ENCODE results near the gene NR5A2. TPM values are rescaled to one million over a fixed set of nuclear protein-coding genes. Genes with fewer than 3 reads are reported as not detected.

NR5A2 gene
- total RNA-seq, 1 experiment from 2014 or later: 4.7 TPM

- H3K36me3 Mint-ChIP-seq (ENCODE audit: insufficient read depth in 1 of 3, low read depth in 3 of 3): peaks cover 0 to 15% (median 3%) of the 10 kb centered on the region in 3 experiments; a peak in 3 of 7 replicates
- Histone ChIP-seq H2BK15ac (ENCODE audit: low read depth, low read length) (no peak overlapping the region), H3K23me2 (ENCODE audit: insufficient read length, low read depth, low read length, poor library complexity, severe bottlenecking) (no peaks in the 10 kb centered on the region), H3K79me1 (ENCODE audit: insufficient read depth, low read depth, low read length, poor library complexity, severe bottlenecking) (no peaks in the 10 kb centered on the region), H3K23ac (ENCODE audit: insufficient read length, low read depth, low read length) (no peak overlapping the region), H4K8ac (replicated peaks; ENCODE audit: insufficient read length, low read depth, low read length) (no peak overlapping the region), H3K79me2 (ENCODE audit: insufficient read depth, low read length) (no peaks in the 10 kb centered on the region), H3K9me3 (ENCODE audit: control insufficient read depth, low read depth, low read length) (no peaks in the 10 kb centered on the region), H3T11ph (ENCODE audit: low read length) (no peak overlapping the region), H2BK20ac (ENCODE audit: low read depth, low read length, poor library complexity, severe bottlenecking) (no peak overlapping the region), H3K4me2 (ENCODE audit: insufficient read depth, insufficient read length, low read length) (no peak overlapping the region), H3K56ac (ENCODE audit: insufficient read length, low read depth, low read length) (no peak overlapping the region), H3K4ac (ENCODE audit: low read depth, low read length) (no peak overlapping the region), H3K9ac (ENCODE audit: extremely low read depth, insufficient read length, low read length) (no peak overlapping the region), H4K91ac (ENCODE audit: insufficient read length, low read depth, low read length) (no peak overlapping the region), H2BK5ac (ENCODE audit: insufficient read length, low read length) (no peak overlapping the region), H4K20me1 (ENCODE audit: control insufficient read depth, insufficient read depth, insufficient read length) (no peaks in the 10 kb centered on the region), H3K14ac (ENCODE audit: insufficient read depth, low read length) (no peak overlapping the region), H3K27me3 (ENCODE audit: insufficient read depth, low read length) (no peaks in the 10 kb centered on the region), H3K18ac (ENCODE audit: insufficient read length, low read depth, low read length) (no peak overlapping the region), H2BK12ac (ENCODE audit: insufficient read length, low read depth, low read length) (no peak overlapping the region), H2BK120ac (ENCODE audit: low read depth, low read length, poor library complexity, severe bottlenecking) (no peak overlapping the region), H3K27ac (ENCODE audit: insufficient read length, low read depth, low read length) (no peak overlapping the region), H2AK5ac (ENCODE audit: insufficient read length, low read length) (no peak overlapping the region), H3K4me1 (ENCODE audit: insufficient read depth, low read length) (no peaks in the 10 kb centered on the region), H2AFZ (ENCODE audit: low read length) (no peak overlapping the region), H4K5ac (ENCODE audit: insufficient read length, low read depth, low read length) (no peak overlapping the region)
- no CpG with 5 or more reads among the region's 5 CpGs for WGBS (ENCODE audit: extremely low coverage, insufficient read length, low lambda C conversion rate)
- DNase-seq: no peak
- no peak overlapping the region for H3K27ac Mint-ChIP-seq
- TF ChIP-seq CTCF (conservative IDR thresholded peaks at IDR 0.05): no peak
- no peak overlapping the region for H3K4me3 Mint-ChIP-seq
- H3K9me3 Mint-ChIP-seq: peaks cover 5 to 11% of the 10 kb centered on the region in 2 experiments; a peak in 3 of 5 replicates
- H3K4me1 Mint-ChIP-seq: 0 out of 4 replicates have a peak, but pooled peaks cover 0 to 4% of the 10 kb centered on the region in 2 experiments
- no peaks in the 10 kb centered on the region; the same call in none of the 2 replicates for H3K27me3 Mint-ChIP-seq (ENCODE audit: low read depth)
These were observed 190.2 kb downstream of the NR5A2 start for GRCh38 chr1:200217703-200218102.

All from H9 (cell line).